ENCODE measurements around the gene ZNF32.
"Not testable (repeated sequence)": the region's sequence is repeated elsewhere in the genome, so short reads cannot be mapped to it uniquely, and the experiment has no call there.

Gene ZNF32

GRCh38 chr10:43622038-43622437, 26.6 kb downstream of the ZNF32 start:
- DNase-seq, result no peak

GRCh38 chr10:43619368-43619767, 29.3 kb downstream of the ZNF32 start:
- DNase-seq, result no peak

GRCh38 chr10:43616697-43617370, 31.8 kb downstream of the ZNF32 start:
- DNase-seq, result no peak

- DNase-seq, result no peak
Observed at GRCh38 chr10:43610636-43611035, 38.0 kb downstream of the ZNF32 start.

GRCh38 chr10:43607199-43607573, 41.5 kb downstream of the ZNF32 start:
- no peak for DNase-seq

GRCh38 chr10:43606323-43607198, 42.1 kb downstream of the ZNF32 start, which contains the start of gene ZNF485:
Gene ZNF485, plus strand, starts transcription at chr10:43606438. Its CDS starts 613 bp downstream, at chr10:43607051.
- no peak for DNase-seq

GRCh38 chr10:43605850-43606322, 42.8 kb downstream of the ZNF32 start:
- DNase-seq, result no peak

- DNase-seq, result not testable (repeated sequence)
Observed at GRCh38 chr10:43601576-43601975, 47.1 kb downstream of the ZNF32 start.

GRCh38 chr10:43599333-43599732, 49.3 kb downstream of the ZNF32 start:
- DNase-seq, result no peak

- no peak for DNase-seq
Observed at GRCh38 chr10:43598446-43598845, 50.2 kb downstream of the ZNF32 start.

- no peak for DNase-seq
Observed at GRCh38 chr10:43596546-43596945, 52.1 kb downstream of the ZNF32 start.

- no peak for DNase-seq
Observed at GRCh38 chr10:43595739-43596298, 52.9 kb downstream of the ZNF32 start.

- no peak for DNase-seq
Observed at GRCh38 chr10:43594944-43595589, 53.6 kb downstream of the ZNF32 start.
